ENCODE measurements around the gene FOXC2.

Gene FOXC2

GRCh38 chr16:86609115-86609514, 42.5 kb downstream of the FOXC2 start:
- ATAC-seq (replicated peaks) (no peak), DNase-seq (no peak)
- Mint-ChIP-seq H3K36me3 (no peaks in the 10 kb centered on the region), H3K4me1 (peaks cover 6% of the 10 kb centered on the region in 2 donors), H3K27me3 (peaks cover 18 to 26% of the 10 kb centered on the region in 2 donors), H3K27ac (no peak overlapping the region), H3K4me3 (no peak overlapping the region), H3K9me3 (peaks cover 0 to 4% of the 10 kb centered on the region in 2 donors)

DNA sequence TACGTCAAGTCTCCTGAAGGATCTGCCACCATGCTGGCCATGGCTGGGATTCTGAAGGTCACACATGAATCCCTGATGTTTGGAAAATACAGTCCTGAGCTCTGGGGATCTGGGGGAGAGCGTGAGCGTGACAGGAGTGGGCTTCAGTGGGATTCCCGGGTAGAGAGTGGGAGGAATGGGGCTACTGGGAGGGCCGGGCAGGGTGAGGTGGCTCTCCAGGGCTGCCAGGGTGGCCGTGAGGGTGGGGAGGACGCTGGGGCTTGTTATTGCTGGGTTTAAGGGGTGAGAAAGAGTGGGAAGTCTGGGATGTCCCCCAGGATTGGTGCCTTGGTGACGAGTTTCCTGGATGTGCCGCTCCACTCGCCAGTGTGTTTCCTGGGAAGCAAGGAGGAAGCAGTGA, 43.0 kb downstream of the FOXC2 start:
- Mint-ChIP-seq H3K27me3 (peaks cover 15 to 23% of the 10 kb centered on the region in 2 donors), H3K4me3 (no peak overlapping the region), H3K36me3 (no peaks in the 10 kb centered on the region), H3K27ac (no peak overlapping the region), H3K9me3 (peaks cover 0 to 2% of the 10 kb centered on the region in 2 donors), H3K4me1 (peaks cover 4 to 6% of the 10 kb centered on the region in 2 donors)
- no peak for DNase-seq
- ATAC-seq (replicated peaks): no peak

GRCh38 chr16:86610779-86611524, 44.3 kb downstream of the FOXC2 start:
- Mint-ChIP-seq H3K27me3 (peaks cover 15 to 23% of the 10 kb centered on the region in 2 donors), H3K4me3 (no peak overlapping the region), H3K27ac (no peak overlapping the region), H3K36me3 (no peaks in the 10 kb centered on the region), H3K9me3 (peaks cover 0 to 2% of the 10 kb centered on the region in 2 donors), H3K4me1 (no peaks in the 10 kb centered on the region)
- ATAC-seq (replicated peaks) (no peak), DNase-seq (no peak)

GRCh38 chr16:86611525-86611855, 44.9 kb downstream of the FOXC2 start:
- Mint-ChIP-seq H3K27ac (no peak overlapping the region), H3K4me3 (no peak overlapping the region), H3K4me1 (no peaks in the 10 kb centered on the region), H3K36me3 (no peaks in the 10 kb centered on the region), H3K27me3 (peaks cover 15 to 23% of the 10 kb centered on the region in 2 donors), H3K9me3 (peaks cover 0 to 2% of the 10 kb centered on the region in 2 donors)
- ATAC-seq (replicated peaks) (no peak), DNase-seq (no peak)

DNA sequence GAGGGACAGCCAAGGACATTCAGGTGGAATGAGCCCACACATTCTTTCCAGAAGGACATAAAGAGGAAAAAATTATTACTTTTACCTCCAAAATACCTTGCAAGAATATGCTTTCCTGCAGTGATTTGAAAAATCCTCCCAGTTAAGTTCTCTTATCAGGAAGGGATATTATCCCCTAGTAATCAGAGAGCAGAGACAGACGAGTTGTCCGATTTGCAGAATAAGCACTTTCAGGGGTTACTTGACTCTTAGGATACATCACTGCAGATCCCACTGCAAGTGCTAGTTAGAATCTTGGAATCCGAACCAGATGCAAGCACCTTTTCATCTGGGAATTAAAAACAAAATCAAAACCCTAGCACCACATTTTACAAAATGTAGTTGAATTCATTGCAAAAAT, 45.3 kb downstream of the FOXC2 start:
- Mint-ChIP-seq H3K9me3 (no peaks in the 10 kb centered on the region), H3K36me3 (no peaks in the 10 kb centered on the region), H3K4me1 (no peaks in the 10 kb centered on the region), H3K27ac (no peak overlapping the region), H3K27me3 (peaks cover 15 to 23% of the 10 kb centered on the region in 2 donors), H3K4me3 (no peak overlapping the region)
- no peak for DNase-seq
- no peak for ATAC-seq (replicated peaks)

DNA sequence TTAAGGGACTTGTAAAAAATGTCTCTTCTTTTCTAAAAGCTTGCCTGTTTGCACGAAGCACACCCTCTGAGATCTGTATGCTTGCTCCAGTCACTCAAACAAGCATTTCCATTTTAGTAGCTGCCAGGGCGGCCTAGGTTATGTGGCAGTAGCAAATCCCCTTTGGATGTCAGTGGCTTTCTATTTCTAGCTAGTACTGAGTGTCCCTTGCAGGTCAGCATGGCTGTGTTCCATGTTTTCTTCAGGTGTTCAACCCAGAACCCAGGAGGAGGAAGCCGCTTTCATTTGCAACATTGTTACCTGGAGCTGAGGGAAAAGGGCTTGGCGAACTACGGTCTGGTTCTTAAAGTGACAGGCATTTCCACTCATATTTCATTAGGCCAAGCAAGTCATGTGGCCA, 48.1 kb downstream of the FOXC2 start:
- Mint-ChIP-seq H3K27ac (no peak overlapping the region), H3K9me3 (no peaks in the 10 kb centered on the region), H3K27me3 (peaks cover 10 to 16% of the 10 kb centered on the region in 2 donors), H3K36me3 (no peaks in the 10 kb centered on the region), H3K4me3 (no peak overlapping the region), H3K4me1 (no peaks in the 10 kb centered on the region)
- ATAC-seq (replicated peaks) (no peak), DNase-seq (no peak)

DNA sequence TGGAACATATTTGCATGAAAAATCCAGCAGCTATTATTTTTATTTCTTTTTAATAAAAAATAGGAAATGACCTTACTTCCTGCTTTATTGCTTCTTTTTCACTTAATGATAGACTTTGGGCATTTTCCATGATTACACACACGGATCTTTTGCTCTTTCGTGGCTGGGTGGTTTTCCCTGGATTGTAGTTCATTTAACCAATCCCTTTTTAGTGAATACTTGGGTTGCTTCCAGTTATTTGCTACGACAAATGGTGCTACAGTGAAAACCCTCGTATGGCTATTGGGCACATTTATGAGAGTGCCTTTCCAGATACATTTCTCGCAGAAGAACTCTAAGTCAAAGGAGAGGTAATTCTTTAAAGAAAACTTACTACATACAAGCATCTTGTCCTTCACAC, 50.3 kb downstream of the FOXC2 start:
- peaks cover 9 to 13% of the 10 kb centered on the region in 2 donors for H3K27me3 Mint-ChIP-seq
- H3K36me3 Mint-ChIP-seq: no peaks in the 10 kb centered on the region
- no peaks in the 10 kb centered on the region for H3K9me3 Mint-ChIP-seq
- no peak for ATAC-seq (replicated peaks)
- no peak for DNase-seq
- no peaks in the 10 kb centered on the region for H3K4me1 Mint-ChIP-seq
- no peak overlapping the region for H3K27ac Mint-ChIP-seq
- no peak overlapping the region for H3K4me3 Mint-ChIP-seq

DNA sequence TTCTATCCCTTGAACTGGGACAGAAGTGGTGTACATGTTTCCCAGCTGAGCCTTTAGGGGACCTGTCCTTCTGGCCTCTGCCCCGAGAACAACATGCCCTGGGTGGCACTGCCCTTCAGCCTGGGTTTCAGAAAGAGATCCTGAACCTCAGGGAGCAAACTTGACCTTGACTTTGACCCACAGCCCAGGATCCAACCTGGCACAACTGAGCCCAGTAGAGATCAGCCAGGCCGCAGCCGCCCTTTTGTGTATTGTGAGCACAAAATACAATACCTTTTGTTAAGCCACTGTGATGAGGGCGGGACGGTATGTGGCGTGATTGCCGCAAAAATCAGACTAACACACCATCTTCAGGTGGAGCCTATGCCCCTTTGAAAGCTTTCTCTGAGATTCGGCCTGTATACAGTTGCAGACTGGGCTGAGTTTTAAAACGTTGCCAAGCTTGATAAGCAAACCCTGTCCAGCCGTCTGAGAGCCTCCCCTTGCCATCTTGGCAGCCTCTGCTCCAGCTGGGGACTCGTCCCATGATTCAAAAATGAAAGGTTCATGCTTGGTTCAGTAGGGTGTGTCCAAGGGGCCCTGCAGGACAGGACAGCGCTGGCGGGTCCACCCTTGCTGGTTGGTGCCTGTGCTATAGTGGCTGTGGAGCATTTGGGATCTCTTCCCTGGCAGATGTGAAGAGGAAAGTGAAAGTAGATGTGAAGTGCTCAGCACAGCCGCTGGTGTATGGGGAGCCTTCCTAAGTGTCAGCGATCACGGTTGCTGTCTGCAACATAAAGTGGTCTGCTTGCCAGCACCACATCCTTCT, 52.0 kb downstream of the FOXC2 start:
- Mint-ChIP-seq H3K4me3 (no peak overlapping the region), H3K4me1 (no peaks in the 10 kb centered on the region), H3K27ac (no peak overlapping the region), H3K27me3 (peaks cover 21 to 25% of the 10 kb centered on the region in 2 donors), H3K36me3 (no peaks in the 10 kb centered on the region), H3K9me3 (no peaks in the 10 kb centered on the region)
- ATAC-seq (replicated peaks) (no peak), DNase-seq (no peak)

Measured in stimulated activated naive B cell treated with anti-CD40 and anti-IgM and Interleukin-4, amounts not matched to agents 10 μg/mL and 1 μg/mL and 100 μg/mL, for 72 hours (primary cell).